COLO668 (cell line): ENCODE measurements around the gene TFF3.

ENCODE experiments used
- DNase-seq: peaks from one replicate; lab custom pipeline; 2025; ENCODE audit not compliant: unreplicated experiment; lab: John Stamatoyannopoulos, UW

The TFF3 gene

DNA sequence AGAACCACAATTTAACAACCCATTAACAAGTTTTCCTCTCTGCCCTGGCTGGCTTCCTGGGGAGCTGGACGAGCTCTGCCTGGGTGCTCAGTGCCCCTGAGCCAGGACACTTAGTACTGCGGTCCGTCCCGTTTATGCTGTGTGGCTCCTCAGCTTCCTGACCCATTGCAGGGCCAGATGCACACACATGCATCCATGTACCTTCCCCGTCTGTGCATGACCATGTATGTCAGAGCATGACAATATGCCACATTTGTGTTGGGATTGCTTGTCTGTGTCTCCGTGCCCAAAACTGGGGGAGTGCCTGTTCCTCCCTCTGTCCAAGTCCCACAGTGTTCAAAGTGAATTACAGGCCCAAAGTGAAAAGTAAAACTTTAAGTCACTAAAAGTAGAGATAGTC lies 9.7 kb upstream of the TFF3 start:
- DNase-seq, result no peak

DNA sequence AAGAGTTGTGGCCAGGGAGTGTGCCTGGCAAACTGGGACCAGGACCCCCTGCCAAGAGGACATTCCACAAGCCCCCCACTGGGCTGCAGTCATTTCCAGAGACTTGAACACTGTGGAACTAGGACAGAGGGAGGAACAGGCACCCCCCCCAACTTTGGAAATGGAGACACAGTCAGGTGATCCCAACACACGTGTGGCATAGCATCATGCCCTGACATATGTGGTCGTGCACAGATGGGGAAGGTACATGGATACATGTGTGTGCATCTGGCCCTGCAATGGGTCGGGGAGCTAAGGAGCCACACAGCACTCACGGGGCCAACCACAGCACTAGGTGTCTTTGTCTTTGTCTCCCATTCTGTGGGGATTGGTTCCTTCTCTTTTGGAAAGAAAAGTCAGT lies 6.6 kb upstream of the TFF3 start:
- no peak for DNase-seq

DNA sequence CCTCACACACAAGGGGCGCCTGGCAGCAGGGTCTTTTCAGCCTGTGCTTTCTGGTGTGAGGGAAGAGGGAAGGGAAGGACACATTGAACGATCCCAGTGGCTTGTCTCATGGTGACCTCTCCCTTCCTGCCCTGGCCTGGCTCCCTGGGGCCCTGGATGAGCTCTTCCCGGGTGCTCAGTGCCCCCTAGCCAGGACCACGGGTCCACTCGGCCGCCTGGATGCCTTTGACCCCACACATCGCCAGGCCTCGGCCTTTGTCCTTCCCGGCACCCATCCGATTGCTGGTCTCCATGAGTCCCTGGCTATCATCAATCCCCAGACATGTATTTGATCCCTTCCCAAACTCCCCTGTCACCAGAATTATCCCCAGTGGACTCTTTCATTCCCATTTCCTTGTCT lies 6.0 kb upstream of the TFF3 start:
- no peak for DNase-seq

DNA sequence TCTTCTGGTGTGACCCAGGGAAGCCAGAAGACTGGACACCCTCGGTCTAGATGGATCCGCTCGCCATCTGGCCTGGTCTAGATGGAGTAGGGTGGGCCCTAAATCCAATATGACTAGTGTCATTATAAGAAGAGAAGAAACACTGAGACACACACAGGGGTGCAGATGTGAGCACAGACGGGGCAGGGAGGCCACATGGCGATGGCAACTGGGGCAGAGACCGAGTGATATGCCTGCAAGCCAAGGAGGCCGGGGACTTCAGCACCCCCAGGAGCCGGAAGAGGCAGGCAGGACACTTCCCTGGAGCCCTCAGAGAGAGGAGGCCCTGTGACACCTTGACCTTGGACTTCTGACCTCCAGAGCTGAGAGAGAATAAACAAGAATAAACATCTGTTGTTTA lies 5.6 kb upstream of the TFF3 start:
- DNase-seq, result no peak

DNA sequence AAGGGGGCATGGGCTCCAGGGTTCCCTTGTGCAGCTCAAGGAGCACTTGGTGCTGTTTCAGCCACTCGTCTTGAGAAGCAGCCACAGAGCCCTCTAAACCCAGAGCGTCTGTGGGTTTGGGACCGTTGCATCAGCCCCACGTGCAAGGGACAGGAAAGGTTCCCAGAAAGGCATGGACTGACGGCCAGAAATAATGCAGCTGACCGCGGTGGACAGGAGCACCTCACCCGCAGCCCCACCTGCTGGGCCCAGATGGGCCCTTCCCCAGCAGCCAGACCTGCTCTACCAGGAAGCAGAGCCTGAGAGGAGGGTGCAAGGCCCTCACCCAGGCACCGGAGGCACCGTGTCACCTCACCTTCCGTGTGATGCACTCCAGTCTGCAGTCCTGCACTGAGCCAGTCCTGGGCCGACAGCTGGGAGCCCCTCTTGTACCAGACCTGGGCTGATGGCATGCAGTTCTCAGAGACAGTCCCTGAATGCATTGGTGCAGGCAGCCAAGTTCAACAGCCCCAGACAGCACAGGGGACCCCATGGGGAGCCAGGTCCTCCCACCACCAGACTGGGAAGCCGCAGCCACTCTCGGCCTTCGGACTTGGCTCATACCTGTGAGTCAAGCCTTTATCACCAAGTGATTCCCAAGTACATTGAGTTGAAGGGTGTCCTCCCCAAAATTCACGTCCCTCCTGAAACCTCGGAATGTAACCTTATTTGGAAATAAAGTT lies 4.8 kb upstream of the TFF3 start:
- DNase-seq, result peak; percentile 47

DNA sequence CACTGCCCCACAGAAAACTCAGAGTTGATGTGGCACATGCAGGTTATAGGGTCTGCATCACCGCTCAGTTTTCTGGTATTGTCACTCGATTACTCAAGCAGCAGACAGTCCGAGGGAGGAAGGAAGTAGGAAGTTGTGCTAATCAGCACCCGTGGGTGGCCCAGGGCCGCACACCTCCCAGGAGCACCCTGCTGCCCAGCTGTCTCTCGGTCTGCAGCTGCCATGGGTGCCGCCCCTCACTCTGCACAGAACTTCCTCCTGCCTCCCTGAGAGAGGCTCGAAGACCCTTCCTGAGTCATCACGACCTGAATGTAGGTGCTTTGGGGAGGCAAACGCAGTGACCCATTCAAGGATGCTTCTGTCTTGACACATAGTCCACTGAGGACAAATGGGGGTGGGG lies 4.2 kb upstream of the TFF3 start:
- no peak for DNase-seq

DNA sequence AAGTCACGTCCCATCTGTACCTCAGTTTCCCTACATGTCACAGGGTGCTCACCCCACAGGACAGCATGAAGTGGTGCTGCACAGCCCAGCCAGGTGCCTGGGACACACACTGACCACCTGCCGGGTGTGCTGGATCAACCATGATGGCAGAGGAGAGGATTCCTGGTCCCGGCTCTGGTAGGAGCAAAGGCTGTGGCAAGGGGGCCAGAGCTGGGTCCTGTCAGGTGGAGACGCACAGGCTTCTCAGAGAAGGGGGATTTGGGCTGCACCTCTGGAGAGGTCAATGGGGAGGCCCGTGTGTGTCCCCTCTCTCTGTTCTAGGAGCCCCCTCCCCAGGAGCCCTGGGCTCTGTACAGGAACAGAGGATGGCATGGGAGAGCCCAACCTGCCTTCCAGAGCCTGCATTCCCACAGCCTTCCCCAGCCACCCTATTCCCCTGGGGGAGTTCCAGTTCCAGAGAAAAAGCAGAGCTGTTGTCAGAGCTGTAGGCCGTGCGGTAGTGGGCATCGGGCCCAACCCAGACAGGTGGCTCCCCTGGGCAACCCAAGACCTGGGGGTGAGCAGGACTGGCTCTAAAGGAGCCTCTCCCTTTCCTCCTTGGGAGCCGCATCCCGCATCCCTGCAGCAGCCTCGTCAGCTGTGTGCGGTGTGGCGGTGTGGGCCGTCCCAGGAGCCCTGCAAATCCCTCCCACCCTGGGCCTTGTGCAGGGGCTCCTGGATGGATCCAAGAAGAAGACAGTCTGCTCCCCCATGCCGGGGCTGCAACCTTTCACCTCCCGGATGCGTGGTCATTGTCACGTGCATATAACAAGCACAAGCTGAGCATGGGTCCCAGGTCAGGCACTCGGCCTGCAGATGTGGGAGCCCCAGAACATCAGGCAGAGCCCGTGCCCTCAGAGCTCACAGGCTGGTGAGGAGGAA lies 2.9 kb upstream of the TFF3 start:
- DNase-seq, result peak; percentile 62

DNA sequence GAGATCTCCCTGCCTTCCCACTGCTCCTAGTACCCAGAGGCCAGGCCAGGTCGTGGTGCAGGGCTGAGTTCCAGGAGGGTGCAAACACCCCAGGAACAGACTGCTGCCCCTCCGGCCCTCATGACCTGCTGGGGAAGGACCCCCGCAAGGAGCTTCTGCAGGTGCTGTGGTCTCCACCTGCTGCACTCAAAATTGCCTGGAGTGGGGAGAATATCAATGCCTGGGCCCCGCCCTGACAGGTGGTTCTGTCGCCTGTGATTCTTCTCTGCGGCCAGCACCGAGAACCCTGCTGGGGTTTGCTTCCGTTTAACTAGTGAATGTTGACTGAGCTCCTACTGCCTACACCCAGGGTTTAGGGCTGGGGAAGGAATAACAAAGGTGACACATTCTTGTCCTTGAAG lies 2.1 kb upstream of the TFF3 start:
- peak; percentile 90 for DNase-seq

DNA sequence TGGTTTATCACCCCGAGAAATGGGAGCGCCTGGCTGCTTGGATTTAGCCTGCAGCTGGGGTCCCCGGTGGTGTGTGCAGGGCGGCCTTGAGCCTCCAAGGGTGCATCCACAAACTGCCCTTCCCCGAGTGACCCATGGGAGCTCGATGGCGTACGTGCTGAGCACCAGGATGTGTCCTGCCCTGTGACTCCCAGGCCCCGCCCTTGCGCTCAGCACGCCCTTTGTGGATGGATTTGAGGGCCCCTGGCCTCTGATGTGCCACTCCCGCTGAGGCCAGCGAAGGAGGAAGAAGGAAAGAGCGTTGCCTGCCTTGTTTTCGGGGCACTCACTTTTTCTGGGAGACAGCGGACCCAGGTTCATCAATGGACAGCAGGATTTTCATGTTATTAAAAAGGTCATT lies 1.7 kb upstream of the TFF3 start:
- peak; percentile 92 for DNase-seq

DNA sequence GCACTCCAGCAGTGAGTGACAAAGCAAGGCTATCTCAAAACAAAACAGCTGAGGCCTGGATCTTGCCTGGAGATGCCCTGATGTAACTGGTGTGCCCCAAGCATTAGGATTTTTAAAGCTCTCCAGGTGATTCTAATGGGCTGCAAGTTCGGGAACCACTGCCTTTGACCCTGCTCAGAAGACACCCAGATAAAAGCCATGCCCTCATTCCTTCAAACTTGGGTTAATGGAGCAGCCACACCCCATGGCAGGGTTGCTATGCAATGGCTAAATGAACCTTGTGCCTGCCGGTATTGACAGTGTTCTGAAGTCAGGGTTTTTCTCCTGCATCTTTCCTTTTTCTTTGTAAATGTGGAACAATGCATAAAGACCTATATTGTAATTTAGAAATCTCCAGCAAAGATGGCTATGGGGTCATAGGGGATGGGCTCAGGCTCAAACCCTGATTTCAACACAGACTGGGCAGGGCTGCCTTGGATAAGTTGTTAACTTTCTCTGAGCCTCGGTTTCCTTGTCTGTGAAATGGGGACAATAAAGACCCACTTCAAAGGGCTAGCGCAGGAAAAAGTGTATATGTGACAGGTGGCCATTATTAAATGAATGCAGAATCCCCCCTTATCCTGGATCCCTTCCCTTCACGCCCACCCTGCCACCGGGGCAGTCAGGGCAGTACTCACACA lies 453 bp downstream of the TFF3 start:
- DNase-seq, result no peak

DNA sequence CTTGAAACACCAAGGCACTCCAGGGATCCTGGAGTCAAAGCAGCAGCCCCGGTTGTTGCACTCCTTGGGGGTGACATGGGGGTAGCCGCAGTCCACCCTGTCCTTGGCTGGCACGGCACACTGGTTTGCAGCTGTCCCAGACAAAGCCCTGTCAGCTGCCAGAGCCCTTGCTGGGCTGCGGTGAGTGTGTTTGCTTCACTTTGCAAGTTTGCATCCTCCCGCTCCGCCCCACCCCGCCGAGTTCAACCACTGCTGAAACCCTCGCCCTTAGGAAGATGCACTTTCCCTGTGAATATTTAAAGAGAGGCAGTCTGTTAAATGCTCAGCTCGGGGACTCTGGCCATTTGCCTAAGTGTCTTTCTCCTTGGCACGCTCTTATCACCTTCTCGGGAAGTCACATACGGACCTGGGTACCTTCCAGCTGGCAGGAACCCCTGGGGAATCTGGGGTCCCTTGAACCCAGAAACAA lies 1.7 kb downstream of the TFF3 start:
- peak; percentile 85 for DNase-seq

DNA sequence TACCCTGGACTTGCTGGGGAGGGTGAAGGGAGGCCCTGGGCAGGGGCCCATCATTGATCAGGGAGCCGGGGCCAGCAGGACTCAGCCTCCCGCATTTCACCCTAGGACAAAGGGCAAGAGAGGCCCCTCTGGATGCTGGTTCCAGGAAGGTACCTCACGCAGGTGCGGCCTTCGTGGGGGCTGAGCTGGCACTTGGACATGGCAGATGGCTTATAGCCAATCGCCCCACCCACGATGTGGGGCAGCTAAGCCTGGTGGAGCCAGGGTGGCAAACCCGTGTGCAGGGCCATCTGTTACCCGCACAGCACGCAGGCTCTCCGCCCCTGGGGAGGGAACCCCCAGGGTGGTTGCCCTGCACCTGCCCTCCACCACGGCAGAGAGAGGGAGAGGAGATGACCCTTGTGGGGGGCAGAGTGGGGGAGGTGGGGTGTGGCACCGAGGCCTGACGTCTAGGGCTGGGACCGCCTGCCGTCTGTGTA lies 2.5 kb downstream of the TFF3 start:
- DNase-seq, result peak; percentile 82

DNA sequence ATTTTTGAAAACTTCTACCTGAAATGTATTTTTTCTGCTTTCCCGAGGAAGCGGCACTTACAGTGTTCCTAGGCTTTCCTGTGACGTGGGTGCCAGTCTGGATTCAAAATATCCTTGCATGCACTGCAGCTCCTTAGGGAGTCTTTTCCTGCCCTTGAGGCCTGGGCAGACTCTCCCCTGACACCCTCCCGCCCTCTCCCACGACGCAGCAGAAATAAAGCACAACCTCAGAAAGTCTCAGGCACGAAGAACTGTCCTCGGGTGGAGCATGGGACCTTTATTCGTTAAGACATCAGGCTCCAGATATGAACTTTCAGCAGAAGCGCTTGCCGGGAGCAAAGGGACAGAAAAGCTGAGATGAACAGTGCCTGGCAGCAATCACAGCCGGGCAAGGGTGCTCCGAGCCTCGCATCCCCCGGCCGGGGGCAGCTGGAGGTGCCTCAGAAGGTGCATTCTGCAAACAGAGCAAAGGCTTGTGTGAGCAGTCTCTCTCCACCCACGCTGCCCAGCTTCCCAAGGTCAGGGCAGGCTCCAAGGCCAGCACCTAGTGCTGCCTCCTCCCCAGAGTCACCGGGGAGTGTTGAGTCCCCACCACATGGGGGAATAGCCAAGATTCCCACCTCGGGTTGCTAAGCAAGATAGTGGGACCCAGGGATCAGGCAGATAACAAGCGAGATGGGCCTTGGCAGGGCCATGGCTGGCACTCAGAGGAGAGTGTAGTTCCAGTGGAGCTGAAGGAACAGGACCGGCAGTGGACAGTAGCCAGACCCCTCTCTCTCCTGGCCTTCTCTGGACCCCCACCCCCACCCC lies 3.2 kb downstream of the TFF3 start:
- DNase-seq, result peak; percentile 35

DNA sequence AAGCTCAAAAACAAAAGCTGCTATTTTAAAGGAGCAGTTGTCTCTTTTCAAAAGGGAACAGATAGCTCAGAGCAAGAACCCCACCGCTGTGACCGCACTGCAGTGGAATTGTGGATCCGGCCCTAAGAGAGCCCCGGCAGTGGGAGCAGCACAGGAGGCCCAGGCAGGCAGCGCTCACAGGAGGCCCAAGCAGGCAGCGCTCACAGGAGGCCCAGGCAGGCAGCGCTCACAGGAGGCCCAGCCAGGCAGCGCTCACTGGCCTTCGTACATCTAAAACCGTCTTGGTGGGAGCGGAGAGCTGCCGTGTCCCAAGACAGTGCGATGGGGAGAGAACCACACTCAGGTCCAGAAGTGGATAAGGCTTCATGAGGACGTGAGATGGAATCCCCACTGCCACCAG lies 4.0 kb downstream of the TFF3 start:
- no peak for DNase-seq

DNA sequence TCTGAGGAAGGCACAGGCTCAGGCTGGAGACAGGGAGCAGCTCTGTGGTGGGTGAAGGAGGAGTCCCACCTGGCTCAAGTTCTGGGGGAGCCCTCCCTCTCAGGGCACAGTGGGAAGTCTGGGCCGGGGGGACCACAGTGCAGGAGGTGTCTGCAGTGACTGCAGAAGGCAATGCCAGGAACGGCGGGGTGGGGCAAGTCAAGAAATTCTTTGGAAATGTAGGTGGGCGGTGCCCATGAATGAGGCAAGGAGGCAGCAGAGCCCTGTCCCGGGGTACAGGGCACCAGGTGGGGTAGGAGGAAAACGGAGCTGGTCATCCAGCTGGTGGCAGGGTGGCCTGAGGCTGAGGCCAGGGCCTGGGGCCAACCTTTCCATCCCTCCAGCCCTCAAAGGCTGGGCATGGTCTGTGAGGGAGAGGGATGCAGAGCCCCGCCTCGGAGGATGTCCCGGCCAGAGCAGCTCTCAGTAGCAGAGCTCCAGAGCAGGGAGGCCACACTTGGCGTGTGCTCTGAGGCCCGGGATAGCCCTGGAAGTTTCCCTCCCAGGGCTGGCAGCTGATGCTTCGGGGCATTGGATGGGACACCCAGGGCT lies 4.7 kb downstream of the TFF3 start:
- no peak for DNase-seq

DNA sequence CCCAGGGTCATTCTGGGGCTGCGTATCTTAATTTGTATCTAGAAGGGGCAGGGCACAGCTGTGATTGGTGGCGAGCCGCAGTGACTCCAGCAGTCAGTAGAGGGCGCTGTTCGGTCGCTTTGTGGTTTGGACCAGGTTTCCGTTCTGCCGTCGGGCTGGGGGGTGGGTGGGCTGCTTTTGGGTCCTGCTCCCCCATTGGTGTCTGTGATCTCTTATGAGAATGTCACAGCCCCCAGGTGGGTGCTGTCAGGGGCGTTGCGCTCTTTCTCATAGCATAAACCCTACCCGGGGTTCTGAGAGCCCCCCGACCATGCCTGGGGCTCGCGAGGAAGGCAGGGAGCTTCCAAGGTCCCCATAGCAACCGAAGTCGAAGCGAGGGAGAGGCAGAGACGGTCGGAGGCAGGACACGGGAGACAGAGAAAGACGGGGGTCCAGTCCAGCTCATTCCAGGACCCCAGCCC lies 5.4 kb downstream of the TFF3 start:
- peak; percentile 84 for DNase-seq

DNA sequence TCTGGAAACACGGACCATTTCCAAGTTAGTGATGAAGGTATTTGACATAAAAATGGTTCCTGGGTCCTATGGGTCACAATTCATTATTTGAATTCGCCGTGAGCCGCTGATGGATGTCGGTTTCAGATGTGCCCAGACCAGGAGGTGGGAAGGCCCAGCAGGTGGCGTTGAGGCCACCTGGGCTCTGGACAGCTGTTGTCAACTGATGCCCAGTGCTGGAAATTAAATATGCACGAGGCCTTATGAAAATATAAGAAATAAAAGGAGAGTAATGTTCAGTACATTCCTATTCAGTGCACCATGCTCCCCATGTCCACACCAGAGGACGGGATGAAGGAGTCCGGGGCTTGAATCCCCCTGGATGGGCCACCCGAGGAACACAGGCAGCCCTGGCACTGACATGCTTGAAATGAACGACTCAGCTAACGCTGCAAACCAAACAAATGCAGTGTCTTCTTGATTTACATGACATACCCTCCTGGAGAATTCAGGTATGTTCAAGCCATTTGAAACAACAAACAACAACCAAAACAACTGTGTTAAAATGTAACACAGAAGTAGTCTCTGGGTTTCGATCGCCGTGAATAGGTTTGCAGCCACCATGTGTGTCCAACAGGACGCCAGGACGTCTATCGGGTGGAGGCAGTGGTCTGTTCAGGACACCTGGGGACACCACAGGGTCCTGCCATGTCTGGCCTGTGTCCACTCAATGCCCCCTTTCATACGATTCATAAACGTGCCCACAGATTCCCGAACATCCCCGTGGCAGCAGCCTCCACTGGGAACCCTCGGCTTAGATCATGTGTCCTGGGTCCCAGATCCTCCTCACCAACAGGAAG lies 6.1 kb downstream of the TFF3 start:
- peak; percentile 71 for DNase-seq

DNA sequence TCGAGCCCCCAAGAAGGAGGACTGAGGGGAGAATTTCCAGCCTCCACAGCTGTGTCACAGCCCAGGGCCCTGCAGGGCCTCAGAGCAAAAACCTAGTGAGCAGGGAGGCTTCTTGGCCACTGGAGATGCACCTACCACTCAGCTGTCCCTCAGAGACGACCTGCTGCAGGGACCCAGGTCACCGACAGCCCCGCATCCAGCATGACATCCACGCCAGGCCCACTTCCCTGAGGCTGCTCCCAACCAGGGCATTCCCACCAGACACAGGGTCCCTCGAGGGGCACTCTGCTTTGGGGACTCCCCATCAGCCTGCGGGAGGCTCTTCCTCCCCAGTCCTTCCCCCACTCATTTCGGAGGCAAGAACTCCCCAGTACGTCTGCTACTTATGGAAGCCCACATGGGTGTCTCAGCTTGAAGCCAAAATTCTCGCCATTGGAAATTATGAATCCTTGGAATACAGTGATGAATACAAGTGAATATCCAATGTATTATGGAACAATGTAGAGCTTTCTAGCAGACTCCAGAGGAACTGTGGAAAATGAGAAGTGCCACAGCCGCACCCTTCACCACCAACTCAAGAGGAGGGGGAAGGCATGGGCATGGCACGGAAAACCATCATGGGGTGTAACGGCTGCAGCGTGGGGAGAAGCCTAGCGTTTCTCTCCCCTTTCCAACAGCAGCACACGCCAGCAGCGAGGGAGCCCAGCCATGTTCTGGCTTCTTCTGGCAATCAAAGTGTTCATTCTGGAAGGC lies 6.9 kb downstream of the TFF3 start:
- no peak for DNase-seq

DNA sequence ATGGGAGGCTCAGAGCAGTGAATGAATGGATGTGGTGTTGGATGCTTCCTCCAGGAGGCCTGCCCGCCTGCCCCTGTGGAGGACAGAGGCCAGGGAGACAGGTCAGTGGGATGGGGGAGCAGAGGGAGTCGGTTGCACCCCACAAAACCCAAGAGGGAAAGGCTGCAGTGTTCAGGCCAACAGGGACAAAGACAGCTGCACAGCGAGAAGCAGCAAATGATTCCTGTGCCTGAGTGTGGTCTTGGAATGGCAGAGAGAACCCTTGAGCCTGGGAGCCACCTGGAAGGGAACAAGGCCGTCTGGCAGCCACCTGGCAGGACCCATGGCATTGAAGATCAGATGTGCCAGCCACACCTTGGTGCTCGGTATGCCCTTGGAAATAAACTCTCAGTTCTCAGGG lies 8.1 kb downstream of the TFF3 start:
- DNase-seq, result no peak
